ENCODE data around the gene DYRK3. TPM values are rescaled to one million over a fixed set of nuclear protein-coding genes. Genes with fewer than 3 reads are reported as not detected.
"Not testable (repeated sequence)": the region's sequence is repeated elsewhere in the genome, so short reads cannot be mapped to it uniquely, and the experiment has no call there.

DYRK3 gene
- total RNA-seq, 1 experiment from 2014 or later, result 15.5 TPM

DNA sequence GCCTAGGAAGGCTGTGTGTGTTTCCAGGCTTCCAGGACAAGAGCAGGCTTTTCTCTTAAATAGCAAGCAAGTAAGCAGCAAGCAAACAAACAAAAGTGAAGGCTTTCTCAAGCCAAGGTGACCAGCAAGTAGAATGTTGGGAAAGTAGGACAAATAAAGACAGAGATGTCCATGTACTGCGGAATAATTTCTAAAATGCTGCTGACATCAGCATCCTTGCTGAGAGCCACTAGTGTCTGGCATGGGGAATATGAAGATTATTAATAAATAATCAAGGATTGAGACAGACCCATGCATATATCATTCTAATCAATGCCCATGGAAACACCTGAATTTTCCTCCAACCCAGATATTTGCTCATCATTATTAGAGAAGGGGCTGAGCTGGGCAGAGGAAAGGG lies 6.4 kb upstream of the DYRK3 start:
- no peak for DNase-seq (ENCODE audit: extremely low read depth, low read depth)

DNA sequence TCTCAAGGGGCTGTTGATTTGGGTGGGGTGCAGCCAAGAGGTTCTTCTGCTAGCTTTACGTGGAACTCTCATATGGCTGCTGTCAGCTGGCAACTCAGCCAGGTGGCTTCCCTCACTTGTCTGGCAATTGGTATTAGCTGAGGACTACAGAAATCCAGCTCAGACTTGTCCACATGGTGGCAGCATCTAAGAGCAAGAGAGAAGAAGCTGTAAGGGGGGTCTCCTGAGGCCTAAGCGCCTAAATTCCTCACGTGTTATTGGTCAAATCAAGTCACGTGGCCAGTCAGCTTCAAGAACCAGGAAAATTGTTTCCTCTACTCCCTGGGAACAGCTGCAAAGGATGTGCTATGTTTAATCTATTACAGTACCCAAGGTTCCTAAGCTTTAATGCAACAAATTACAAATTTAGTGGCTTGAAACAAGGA lies 4.2 kb upstream of the DYRK3 start:
- peak; percentile 59 for DNase-seq (ENCODE audit: extremely low read depth, low read depth)

DNA sequence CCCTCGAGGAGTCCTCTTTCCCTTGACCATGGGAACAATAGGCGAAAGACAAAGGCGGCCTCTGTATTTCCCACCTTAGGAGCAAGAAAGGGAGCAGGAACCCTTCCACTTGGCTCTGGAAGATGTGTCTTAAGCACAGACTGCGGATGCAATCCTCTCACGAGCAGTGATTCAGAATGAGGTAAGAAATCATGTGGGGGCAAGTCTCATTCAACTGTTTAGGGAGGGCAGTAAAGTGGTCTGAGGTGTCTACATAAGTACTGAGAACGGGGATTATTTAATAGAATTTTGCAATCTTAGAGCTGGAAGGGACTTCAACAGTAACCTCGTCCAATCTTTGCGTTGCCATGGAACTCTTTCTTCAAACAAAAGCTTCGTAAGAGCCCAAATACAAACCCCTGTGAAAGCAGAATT lies 1.6 kb upstream of the DYRK3 start:
- no peak for DNase-seq (ENCODE audit: extremely low read depth, low read depth)

DNA sequence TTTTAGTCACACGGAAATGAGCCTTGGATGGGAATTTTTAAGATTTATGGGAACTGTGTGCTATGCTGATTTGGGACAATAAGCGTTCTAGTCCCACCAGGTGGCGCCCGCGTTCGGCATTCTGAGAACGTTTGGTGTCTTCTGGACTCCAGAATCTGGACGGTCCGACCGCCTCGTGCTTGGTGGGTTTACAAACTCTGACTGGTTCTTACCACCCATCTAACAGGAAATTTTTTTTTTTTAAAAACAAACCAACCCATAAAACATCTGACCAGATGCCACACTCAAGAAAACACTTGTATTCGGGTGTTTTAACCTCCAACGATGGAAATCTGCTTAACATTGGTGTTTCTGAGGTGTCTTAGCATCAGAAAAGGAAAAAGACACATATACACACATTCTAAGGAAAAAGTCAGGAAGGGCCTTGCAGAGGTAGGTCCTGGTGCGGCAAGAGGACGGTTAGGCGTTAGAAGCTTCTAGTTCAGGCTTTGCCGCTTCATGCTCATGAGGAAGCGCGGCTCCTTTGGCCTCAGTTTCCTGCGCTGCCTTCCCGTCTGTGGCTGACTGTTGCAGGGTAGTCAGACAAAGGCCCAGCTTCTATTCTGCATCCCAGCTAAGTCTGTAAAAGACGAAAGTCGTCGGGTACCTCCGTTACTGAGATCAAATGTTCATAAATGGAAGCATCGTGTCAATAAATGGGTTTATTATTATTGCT lies 814 bp upstream of the DYRK3 start:
- peak; percentile 91 for DNase-seq (ENCODE audit: extremely low read depth, low read depth)

DNA sequence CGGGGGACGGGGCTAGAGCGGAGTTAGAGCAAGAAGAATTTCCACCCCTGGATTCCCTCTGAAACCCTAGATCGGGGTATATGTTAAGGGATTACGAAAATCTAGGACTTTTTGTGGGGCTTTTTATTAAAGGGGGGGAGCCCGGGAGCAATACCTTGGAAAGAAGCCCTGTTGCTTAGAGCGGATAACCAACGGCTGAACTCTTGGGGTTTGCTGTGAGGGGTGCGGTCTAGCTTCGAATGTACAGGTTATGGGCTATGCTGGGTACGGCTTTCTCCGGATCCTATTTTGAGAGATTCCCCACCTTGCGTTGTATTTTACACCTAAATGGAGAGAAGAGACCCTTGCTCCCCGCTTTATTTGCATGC lies 626 bp downstream of the DYRK3 start:
- no peak for DNase-seq (ENCODE audit: extremely low read depth, low read depth)

DNA sequence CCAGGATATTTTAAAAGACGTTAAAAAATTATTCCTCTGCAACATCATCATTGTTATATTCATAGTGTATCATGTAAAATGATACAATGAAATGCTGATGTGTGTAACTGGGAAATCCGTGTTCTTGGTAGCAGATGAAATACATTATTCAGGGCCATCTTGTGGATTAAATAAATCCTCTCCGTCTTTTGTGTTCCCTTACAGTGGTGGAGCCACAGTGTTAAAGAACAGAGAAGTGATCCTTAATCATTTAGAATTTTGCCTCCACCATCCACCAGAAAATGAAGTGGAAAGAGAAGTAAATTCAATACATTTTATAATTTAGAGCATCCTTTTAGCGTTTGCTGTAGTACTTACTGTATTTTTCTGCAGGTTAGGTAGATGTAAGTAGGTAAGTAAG lies 1.3 kb downstream of the DYRK3 start:
- DNase-seq (ENCODE audit: extremely low read depth, low read depth), result no peak

DNA sequence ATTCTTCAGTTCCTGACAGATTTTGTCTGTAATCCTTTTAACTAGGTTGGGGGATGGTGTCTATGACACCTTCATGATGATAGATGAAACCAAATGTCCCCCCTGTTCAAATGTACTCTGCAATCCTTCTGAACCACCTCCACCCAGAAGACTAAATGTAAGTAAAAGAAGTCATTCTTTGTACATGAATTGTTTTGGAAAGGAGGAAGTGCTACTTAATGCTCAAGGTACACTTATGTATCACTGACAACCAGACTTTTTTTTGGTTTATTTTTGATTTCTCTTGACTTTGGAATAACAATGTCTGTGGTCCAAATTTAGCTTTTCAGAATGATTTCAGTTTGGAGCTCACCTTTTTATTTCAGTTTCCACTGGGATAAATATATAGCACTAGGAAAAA lies 2.3 kb downstream of the DYRK3 start:
- no peak for DNase-seq (ENCODE audit: extremely low read depth, low read depth)

DNA sequence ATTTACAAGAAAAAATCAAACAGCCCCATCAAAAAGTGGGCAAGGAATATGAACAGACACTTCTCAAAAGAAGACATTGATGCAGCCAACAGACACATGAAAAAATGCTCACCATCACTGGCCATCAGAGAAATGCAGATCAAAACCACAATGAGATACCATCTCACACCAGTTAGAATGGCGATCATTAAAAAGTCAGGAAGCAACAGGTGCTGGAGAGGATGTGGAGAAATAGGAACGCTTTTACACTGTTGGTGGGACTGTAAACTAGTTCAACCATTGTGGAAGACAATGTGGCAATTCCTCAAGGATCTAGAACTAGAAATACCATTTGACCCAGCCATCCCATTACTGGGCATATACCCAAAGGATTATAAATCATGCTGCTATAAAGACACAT lies 6.7 kb downstream of the DYRK3 start:
- DNase-seq (ENCODE audit: extremely low read depth, low read depth), result not testable (repeated sequence)

DNA sequence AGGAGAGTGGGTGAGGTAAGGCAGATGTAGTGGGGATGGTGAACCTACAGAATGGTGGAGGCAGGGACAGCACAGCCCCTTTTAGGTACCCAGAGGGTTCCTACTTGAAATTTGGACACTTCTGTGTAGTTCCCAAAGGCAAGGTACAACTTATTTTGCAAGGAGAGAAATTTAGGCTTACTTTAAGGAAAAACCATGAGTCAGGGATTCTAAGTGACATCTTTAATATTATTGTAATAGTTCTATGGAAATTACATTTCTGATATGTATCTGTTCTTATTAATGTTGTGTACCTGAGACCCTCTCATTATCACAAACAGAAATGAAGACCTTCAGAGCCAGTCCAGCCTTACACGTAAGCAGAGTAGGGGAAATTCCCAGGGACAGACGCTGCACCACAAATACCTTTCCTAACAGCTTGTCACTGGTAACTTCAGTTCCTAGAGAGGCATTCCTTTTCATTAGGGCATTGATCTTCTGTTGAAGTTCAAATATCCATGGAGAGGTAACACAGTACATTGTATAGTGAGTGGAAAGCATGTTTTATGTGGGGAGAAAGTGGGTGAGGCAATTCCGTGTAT lies 7.9 kb downstream of the DYRK3 start:
- no peak for DNase-seq (ENCODE audit: extremely low read depth, low read depth)

DNA sequence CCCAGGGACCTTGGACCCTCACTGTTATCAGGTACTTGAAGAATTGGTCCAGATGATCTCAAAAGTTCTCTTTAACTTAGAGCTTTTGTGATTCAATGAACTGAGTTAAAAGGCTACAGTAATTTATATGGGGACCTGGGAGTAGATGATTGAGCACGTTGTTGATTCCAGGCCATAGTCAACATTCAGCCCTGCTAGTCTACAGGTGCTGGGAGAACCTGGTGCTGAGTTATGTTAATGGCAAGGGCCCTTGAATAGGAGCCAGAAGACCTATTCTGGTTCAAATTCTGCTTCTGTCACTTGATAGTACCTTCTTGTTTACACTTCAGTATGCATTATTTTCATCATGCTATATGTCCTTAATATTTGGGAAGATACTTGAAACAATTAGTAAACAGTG lies 11.2 kb downstream of the DYRK3 start:
- DNase-seq (ENCODE audit: extremely low read depth, low read depth), result no peak

DNA sequence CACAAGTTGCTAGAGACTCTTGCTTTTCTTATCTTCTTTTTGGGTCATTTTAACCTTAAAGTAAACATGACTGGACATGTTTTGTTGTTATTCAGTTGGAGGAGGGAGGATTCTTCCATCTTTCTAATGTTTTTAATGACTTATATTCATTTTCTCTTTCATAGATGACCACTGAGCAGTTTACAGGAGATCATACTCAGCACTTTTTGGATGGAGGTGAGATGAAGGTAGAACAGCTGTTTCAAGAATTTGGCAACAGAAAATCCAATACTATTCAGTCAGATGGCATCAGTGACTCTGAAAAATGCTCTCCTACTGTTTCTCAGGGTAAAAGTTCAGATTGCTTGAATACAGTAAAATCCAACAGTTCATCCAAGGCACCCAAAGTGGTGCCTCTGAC lies 11.9 kb downstream of the DYRK3 start:
- DNase-seq (ENCODE audit: extremely low read depth, low read depth), result no peak

DNA sequence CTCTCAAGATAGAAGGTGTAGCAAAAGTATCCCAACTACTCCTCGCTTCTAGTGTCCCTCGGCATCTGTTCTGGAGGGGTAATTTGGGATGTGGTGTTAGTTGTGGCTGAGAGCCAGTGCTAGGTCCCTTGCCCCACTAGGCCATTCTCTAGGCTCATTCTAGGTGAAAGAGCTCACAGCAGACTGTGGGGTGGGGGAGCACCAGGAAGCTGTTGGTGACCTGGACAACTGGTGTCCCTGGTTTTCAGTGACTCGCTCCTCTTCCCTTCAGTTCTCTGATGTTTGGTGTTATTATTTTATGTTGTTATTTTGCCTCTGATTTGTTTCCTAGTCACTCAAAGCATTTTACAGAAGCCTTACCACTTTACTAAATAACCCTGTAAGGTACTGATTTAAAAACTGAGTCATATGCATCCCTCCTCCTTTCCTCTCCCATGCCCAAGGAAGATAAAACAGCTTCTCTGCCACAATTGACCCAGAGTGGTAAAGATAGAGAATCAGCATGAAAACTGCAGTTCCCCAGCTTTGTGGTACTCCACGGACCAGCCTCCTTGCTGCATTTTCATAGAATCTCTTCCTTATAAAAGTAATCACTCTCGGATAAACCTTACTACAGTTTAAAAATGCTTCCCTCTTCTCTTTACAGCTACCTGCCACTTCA lies 14.1 kb downstream of the DYRK3 start:
- no peak for DNase-seq (ENCODE audit: extremely low read depth, low read depth)

DNA sequence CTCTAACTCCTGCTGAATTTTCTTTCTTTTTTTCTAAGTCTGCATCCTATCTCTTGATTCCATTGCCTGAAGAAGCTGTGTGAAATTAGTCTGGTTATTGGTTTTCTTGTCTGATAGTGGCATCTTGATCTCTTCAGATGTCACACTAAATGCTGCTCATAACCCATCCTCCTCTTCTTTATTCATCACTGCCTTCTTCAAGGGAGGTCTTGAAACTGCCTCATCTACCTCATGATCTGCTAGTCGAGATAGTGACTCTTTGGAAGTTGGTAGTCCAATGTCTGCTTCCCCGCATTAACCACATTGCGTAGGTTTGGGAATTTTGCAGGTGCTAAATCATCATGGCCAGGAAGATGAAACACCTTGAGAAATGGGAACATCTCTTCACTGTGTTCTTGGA lies 15.7 kb downstream of the DYRK3 start:
- no peak for DNase-seq (ENCODE audit: extremely low read depth, low read depth)

DNA sequence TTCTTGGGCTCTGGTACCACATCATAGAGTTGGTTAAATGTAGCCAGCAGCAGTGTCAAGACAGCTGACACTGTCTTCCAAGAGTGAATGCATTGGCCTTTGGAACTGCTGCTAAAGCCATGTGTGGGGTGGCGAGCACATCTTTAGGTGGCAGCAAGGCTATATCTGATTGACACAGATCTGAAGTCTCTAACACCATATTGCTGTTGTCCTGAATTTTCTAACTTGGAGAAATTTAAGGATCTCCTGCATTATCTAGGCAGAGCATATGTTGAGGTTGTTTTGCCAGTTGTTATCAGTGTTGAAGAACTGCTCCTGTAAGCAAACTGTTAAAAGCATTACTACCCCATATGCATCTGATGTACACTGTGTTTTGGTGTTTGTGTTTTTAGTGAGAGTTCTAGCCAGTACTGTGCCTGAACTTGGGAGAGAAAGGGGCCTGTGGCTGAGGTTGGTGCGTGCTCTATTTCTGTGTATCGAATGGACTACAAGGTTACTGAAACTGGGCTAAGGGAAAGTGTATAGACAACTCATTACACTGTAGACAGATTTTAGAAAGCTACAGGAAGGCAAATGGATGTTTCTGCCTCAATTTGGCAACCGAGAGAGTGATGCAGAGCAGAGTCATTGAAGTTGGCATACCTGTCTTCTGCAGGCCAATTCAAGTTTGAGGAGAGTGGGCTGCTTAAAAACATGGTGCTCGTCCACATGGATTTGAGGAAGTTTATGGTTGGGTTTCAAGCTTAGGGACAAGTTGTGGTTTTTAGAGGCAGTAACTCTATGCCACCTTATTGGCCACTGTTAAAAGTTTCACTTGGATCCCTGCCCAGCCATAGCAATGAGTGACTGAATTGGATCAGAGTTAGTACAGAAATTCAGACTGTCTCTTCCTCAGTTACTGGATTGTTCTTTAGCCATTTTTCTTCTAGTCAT lies 16.9 kb downstream of the DYRK3 start:
- DNase-seq (ENCODE audit: extremely low read depth, low read depth), result no peak

DNA sequence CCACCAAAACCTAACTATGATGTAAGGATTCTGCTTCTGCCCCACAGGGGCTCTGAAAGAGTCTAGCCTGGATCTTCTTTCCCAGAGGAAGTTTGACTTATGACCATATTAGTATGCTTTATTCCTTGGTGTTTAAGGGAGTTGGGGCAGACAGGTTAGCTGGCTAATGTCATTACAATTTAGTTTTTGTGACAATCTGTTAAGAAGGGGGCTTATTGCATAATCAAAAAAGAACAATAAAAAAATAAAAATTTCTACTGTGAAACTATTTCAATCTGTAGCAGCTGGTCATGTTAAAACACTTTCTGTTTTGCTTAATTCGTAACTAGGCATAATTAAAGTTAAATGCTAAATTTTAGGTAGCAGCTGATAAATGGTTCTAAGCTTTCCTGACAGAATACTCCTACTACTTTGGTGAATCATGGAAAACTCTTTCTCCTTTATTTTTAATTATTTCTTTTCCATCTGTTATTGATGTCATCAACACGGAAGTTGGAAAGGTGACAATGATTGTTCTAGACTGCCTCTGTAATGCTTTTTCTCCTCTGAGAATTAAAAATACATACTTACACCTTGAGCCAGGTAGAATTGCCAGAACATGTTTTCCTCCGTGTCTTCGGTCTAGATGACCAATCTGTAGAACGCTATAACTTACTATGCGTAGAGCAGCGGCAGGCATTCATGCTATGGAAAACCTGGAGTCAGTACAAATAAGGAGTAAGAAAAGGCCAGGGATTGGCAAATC lies 18.6 kb downstream of the DYRK3 start:
- no peak for DNase-seq (ENCODE audit: extremely low read depth, low read depth)

DNA sequence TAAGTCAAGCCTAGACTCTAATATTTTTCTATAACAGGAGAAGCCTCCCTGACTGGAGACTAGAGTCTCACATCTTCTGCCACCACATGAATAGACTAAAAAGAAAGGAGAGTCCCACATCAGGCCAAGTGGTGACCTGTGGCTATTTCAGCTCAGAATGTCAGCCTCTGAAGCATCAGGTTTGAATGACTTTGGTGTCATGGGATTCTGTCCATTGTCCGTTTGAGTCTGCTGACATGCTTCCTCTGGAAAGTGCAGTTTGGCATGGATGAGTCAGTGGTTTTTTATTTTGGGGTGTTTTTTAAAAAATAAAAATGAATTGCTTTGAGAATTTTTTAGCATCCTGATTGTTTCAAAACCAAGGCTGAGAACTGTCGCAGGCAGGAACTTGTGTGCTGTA lies 19.5 kb downstream of the DYRK3 start:
- no peak for DNase-seq (ENCODE audit: extremely low read depth, low read depth)

DNA sequence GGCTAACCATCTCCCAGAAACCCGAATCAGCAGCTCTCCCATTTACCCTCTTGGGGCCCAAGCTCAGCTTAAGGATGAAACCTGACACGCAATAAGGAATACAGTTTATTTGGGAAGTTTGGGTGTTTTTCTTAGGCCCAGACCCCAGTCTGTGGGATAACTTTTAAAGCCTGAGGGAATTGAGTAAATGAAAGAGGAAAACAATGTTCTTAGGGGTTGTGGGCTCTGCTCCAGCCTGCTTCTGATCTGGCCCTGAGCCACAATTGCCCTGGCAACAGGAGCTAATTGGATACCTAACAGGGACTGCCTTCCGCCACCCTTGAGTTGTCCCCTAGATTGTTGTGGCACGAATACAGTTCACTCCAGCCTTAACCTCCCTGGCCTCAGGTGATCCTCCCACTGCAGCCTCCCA lies 20.1 kb downstream of the DYRK3 start:
- DNase-seq (ENCODE audit: extremely low read depth, low read depth), result no peak

DNA sequence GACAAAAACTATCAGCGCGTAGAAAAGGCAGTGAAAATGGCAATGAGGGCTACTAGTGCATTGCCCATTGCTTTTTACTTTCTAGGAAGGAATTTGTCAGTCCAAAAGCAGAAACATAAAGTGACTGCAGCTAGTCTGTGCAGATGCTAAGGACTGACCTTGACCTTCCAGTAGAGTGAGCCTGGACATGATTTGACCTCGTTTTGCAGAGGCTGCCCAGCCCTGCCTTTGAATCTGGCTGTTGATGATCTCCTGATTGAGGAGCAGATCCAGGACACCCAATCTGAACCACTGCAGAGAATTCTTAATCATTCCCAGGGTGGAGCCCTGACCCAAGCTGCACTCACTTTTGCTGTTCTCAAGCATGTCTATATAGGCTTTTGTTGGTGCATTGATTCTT lies 21.6 kb downstream of the DYRK3 start:
- DNase-seq (ENCODE audit: extremely low read depth, low read depth), result no peak

DNA sequence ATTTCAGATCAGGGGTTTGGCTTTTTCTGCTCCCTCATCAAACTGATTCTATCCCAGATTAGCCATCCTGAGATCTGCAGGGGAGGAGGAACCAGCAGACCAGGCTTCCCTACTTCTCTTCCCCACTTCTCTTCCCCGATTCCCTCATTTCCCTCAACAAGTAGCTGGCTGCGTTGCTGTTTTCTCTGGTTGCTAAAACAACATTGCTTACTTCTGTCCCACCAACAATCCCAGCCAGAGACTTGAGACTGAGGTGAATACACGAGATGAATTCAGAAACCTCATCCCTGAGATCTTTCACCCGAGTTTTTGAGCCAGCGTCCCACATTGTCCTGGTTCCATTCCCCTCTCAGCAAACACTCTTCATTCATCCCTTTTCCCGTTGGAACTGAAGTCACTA lies 22.4 kb downstream of the DYRK3 start:
- no peak for DNase-seq (ENCODE audit: extremely low read depth, low read depth)

DNA sequence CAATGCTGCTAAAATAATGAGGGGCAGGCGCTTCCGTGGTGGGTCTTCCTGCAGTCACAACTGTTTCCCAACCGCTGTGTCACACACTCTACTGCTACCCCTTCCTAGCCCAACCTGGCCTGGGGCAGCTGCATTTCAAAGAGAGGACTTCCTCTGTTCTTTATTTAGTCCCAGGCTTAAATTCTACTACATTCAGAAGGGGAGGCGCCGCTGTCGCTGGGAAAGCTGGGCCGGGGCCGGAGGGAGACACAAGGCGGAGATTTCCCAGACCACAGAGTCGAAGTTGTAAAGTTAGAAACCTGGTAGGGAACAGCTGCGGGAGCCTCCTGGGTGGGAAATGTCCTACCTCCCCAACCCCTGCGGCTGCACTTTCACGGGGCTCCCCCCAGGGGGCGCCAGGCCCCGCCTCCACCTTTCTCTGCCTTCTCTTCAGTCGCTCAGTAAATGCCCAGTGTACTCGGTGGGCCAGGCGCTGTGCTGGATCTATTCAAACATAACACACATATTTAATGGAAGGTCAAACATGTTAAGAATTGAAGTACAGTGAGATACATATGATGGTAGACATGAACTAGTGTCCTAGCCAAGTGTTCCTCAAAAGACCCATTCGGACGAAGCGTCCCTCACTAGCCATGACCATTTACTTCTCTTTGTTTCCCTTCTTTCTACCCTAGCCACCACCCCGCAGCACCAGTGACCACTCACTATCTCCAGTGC lies 23.1 kb downstream of the DYRK3 start:
- no peak for DNase-seq (ENCODE audit: extremely low read depth, low read depth)
